Stimulated activated memory B cell treated with anti-CD40 and anti-IgM and Interleukin-4, amounts not matched to agents 10 μg/mL and 1 μg/mL and 100 μg/mL, for 72 hours (primary cell): Measurements from ENCODE around the gene TEDDM1.
A peak's percentile ranks its signal among the peaks of the same experiment; 100 is the strongest.
"Not testable (repeated sequence)": the region's sequence is repeated elsewhere in the genome, so short reads cannot be mapped to it uniquely, and the experiment has no call there.

Experiments
- ATAC-seq: fragments of 150-1000 bp; cut with Tn5 transposase; 2 replicates; pipeline ENCODE4 v1.10.0; 2021
- H3K27ac Mint-ChIP-seq: one replicate; pipeline ENCODE4 v1.8.0; 2022; ENCODE audit warnings: mild to moderate bottlenecking, mixed read lengths
- H3K27me3 Mint-ChIP-seq: one replicate; pipeline ENCODE4 v1.8.0; 2022; ENCODE audit warnings: mixed read lengths
- H3K36me3 Mint-ChIP-seq: one replicate; pipeline ENCODE4 v1.8.0; 2022; ENCODE audit warnings: mixed read lengths
- H3K4me1 Mint-ChIP-seq: one replicate; pipeline ENCODE4 v1.8.0; 2022; ENCODE audit warnings: mixed read lengths
- H3K4me3 Mint-ChIP-seq: one replicate; pipeline ENCODE4 v1.8.0; 2022; ENCODE audit warnings: mild to moderate bottlenecking, moderate library complexity, mixed read lengths
- H3K9me3 Mint-ChIP-seq: one replicate; pipeline ENCODE4 v1.8.0; 2022; ENCODE audit warnings: mixed read lengths

Gene TEDDM1, protein sequence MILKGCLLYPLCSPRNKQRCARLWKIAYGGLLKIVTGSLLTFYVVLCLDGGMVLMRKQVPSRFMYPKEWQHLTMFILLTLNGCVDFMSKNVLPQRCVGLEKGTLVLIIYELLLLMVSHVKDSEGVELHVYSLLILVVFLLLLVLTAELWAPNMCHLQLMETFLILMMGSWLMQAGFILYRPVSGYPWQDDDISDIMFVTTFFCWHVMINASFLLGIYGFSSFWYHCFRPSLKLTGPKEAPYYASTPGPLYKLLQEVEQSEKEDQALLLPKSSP

DNA sequence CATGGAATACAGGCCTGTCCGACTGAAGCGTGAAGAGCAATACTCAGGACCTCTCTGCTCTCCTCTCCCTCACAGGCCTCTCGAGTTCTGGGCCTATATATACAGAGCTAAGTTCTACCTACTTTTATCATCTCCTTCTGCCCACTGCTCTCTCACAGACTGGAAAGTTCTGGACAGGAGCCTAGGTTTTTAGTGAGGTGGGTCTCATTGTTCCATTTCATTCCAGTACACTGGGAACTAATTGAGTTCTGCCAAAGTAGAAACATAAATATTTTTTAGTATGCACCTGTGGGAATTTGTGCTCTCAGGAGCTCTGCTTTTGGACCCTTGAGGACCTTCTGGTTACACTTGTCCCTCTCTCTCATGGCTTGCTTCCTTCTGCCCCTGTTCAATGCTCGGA is at the start of gene TEDDM1:
Gene TEDDM1, minus strand, starts transcription at position 101 of the 400 bp plus-strand sequence. CDS start 182 bp downstream, outside the sequence.
- Mint-ChIP-seq H3K4me3 (no peak within 1 kb of the TSS), H3K4me1 (peaks cover 4% of the 10 kb centered on the region), H3K27ac (no peak within 1 kb of the TSS), H3K27me3 (peaks cover 39% of the 10 kb centered on the region), H3K36me3 (peaks cover 3% of the 10 kb centered on the region), H3K9me3 (peaks cover 3% of the 10 kb centered on the region)
- peak; percentile 20 for ATAC-seq

DNA sequence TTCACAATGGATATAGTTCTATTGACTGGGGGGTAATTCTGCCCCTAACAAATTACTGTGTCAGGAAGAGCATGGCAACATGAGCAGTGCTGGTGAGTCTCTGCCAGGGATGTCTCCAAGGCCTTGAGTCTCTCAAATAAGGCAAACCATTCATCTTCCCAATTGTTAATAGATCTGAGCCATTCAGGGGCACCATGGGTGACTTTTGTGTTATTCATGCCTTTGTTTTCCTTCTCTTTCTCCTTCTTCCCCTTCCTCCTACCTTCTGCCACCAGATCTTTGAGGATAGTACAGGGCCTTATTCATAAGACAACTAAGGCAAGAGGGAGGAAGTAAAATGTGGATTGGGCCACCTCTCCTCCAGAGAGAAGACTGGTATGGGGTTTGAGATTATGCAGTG is 49.6 kb upstream of the TEDDM1 start, which contains the start of gene RGSL1:
Gene RGSL1, plus strand, starts transcription at position 60 of the 400 bp plus-strand sequence. Its CDS starts 20 bp downstream, at position 80.
- Mint-ChIP-seq H3K27ac (no peak within 1 kb of the TSS), H3K4me1 (peaks cover 7% of the 10 kb centered on the region), H3K4me3 (no peak within 1 kb of the TSS), H3K9me3 (no peaks in the 10 kb centered on the region), H3K36me3 (no peaks in the 10 kb centered on the region), H3K27me3 (peaks cover 12% of the 10 kb centered on the region)
- no peak for ATAC-seq

DNA sequence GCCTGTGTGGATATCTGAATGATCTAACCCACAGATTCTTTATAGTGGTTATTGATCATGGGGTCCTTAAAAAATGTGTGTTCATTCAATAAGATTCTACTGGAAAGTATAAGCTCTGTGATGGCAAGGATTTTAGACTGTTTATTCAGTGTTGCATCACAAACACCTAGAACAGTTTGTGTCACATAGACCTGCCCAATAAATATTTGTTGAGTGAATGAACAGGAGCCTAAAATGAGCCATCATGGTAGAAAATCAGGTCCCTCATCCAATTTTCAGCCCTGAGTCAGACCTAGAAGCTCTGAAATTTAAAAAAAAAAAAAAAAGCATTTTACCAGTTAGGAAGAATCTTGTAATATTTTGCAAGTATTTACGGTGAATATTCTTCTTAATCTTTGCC is 47.2 kb upstream of the TEDDM1 start:
- H3K4me3 Mint-ChIP-seq, result no peak overlapping the region
- H3K27me3 Mint-ChIP-seq, result no peaks in the 10 kb centered on the region
- H3K36me3 Mint-ChIP-seq, result no peaks in the 10 kb centered on the region
- no peak overlapping the region for H3K27ac Mint-ChIP-seq
- H3K9me3 Mint-ChIP-seq, result no peaks in the 10 kb centered on the region
- ATAC-seq, result no peak
- peaks cover 7% of the 10 kb centered on the region for H3K4me1 Mint-ChIP-seq

DNA sequence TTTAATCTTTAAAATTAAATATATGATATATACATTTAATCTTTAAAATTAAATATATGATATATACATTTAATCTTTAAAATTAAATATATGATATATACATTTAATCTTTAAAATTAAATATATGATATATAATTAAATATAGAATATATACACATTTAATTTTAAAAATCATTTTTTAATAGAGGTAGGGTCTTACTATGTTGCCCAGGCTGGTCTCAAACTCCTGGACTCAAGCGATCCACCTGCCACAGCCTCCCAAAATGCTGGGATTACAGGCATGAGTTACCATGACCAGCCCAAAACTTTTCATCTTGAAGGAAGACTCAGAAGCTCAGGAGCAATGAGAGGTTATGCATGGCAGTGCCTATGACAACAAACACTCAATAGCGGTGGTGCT is 46.7 kb upstream of the TEDDM1 start:
- H3K4me1 Mint-ChIP-seq, H3K9me3 Mint-ChIP-seq, ATAC-seq, H3K4me3 Mint-ChIP-seq, H3K27me3 Mint-ChIP-seq, H3K36me3 Mint-ChIP-seq, H3K27ac Mint-ChIP-seq: not testable (repeated sequence)

DNA sequence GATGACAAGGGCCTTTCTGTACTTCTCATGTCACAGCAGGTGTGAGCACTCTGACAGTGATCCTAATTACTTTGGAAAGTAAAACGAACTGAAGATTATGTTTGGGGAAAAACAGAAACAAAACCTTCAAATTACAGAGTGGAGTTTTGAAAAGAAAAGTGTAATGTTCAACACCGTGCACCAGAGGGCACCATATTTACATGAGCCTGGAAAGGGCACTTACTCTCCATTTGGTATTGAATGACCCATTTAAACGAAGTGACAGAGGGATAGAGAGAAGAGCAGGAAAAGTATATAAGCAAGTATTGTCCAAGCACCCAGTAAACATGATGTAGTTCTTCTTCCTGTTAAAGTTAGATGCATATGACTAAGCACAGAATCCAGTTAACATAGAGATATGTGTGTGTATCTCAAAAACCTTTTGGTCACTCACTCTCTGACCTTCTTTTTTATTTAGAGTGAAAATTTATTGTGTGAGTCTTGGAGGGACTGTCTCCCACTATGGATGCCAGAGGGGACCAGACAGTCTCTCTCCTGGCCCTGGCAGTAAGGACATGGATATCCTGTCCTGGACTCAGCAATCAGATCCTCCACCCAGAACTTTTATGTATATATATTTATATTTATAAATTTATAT is 45.7 kb upstream of the TEDDM1 start:
- no peak for ATAC-seq
- no peaks in the 10 kb centered on the region for H3K9me3 Mint-ChIP-seq
- no peak overlapping the region for H3K27ac Mint-ChIP-seq
- no peak overlapping the region for H3K4me3 Mint-ChIP-seq
- H3K27me3 Mint-ChIP-seq, result no peaks in the 10 kb centered on the region
- H3K4me1 Mint-ChIP-seq, result peaks cover 7% of the 10 kb centered on the region
- H3K36me3 Mint-ChIP-seq, result no peaks in the 10 kb centered on the region

DNA sequence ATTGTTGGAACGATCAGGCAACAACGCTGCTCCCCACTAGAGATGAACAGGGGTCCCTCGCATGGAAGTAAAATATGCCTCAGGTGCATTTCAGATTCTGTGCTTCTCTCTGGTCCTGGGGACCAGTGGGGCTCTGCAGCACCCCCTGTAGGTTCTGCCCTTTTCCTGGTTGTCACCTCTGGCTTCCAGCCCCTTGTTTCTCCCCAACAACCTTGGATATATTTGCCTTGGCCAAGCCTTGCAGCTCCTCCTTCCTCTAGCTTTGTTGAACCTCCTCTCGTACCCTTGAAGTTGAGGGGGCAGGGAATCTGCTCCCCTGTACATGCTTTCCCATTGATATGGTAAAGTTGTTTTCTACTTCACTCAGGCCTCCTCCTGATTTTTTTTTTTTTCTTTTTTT is 44.0 kb upstream of the TEDDM1 start:
- no peak for ATAC-seq
- H3K27me3 Mint-ChIP-seq, result no peaks in the 10 kb centered on the region
- no peak overlapping the region for H3K27ac Mint-ChIP-seq

DNA sequence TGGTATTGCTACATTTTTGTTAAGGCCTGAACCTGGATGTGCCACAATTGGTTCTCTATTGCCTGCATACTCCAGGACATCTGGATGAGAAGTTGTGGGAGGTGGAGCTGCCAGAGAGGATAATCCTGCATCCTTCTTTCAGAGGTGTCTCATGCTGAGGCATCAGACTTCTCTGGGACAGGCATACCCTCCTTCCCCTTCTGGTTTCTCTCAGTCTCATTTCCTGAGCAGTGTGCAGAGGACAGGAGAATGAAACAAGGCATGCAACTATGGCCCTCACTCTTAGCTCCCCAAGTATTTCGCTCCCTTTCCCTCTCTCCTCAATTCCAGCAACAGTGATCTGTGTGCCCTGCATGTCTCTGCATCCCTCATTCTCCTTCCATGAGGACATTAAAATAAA is 41.9 kb upstream of the TEDDM1 start:
- Mint-ChIP-seq H3K9me3 (peaks cover 6% of the 10 kb centered on the region), H3K4me3 (no peak overlapping the region), H3K27me3 (no peaks in the 10 kb centered on the region), H3K27ac (no peak overlapping the region), H3K4me1 (peaks cover 7% of the 10 kb centered on the region), H3K36me3 (peaks cover 5% of the 10 kb centered on the region)
- peak; percentile 51 for ATAC-seq

More for the DNA sequence above, 44.0 kb upstream of the TEDDM1 start:
- H3K9me3 Mint-ChIP-seq, result no peaks in the 10 kb centered on the region
- peaks cover 7% of the 10 kb centered on the region for H3K4me1 Mint-ChIP-seq
- no peak overlapping the region for H3K4me3 Mint-ChIP-seq
- H3K36me3 Mint-ChIP-seq, result no peaks in the 10 kb centered on the region

DNA sequence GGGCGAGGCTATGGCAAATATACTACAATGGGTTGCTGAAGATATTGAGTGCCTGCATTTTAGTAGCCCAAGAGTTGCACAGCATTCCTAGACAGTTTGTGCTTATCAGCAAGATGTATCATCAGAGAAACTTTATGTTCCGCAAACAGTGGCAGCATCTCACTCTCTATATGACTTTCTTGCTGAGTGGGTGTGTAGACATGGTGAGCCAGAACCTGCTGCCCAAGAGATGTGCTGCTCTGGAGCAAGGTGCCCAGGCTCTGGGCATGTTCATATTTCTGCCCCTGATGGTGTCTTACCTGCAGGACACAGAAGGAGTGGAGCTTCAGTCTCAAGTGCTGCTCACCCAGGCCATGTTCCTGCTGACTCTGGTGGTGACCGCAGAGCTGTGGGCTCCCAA is 41.3 kb upstream of the TEDDM1 start:
- H3K27ac Mint-ChIP-seq, result no peak overlapping the region
- no peak overlapping the region for H3K4me3 Mint-ChIP-seq
- ATAC-seq, result peak; percentile 64

DNA sequence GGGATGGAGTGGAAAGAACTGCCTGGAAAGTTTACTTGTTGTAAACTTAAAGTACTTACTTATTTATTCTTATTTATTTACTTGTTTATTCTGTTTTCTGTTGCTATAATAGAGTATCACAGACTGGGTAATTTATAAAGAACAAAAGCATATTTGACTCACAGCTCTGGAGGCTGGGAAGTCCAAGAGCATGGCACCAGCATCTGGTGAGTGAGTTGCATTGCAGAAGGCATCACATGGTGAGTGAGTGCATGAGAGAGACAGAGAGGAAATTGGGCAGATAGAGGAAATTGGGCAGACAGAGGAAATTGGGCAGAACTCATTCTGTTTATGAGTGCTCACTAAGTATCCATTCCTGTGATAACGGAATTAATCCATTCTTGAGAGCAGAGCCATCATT is 37.9 kb upstream of the TEDDM1 start:
- Mint-ChIP-seq H3K27me3 (no peaks in the 10 kb centered on the region), H3K36me3 (peaks cover 5% of the 10 kb centered on the region), H3K9me3 (peaks cover 6% of the 10 kb centered on the region), H3K4me1 (no peaks in the 10 kb centered on the region), H3K27ac (no peak overlapping the region), H3K4me3 (no peak overlapping the region)
- ATAC-seq, result no peak

More for the DNA sequence above, 41.3 kb upstream of the TEDDM1 start:
- H3K27me3 Mint-ChIP-seq, result no peaks in the 10 kb centered on the region
- H3K36me3 Mint-ChIP-seq, result peaks cover 5% of the 10 kb centered on the region
- peaks cover 7% of the 10 kb centered on the region for H3K4me1 Mint-ChIP-seq
- H3K9me3 Mint-ChIP-seq, result peaks cover 6% of the 10 kb centered on the region

DNA sequence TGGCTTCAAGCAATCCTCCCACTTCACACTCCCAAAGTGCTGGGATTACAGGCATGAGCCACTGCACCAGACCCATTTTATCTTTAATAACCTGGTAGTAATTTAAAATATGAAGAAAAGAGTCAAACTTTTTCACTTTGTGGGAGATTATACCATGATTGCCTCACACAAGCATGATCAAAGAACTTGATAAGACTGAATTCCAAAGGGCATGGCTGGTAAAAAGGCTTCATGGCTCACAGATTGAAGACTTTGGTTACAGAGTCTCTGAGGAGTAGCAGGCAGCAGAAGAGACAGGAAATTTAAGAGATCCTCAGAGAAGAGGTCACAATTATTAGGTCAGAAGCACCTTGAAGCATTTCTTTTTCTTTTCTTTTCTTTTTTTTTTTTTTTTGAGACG is 33.1 kb upstream of the TEDDM1 start:
- no peak overlapping the region for H3K27ac Mint-ChIP-seq
- peaks cover 5% of the 10 kb centered on the region for H3K36me3 Mint-ChIP-seq
- no peak overlapping the region for H3K4me3 Mint-ChIP-seq
- no peak for ATAC-seq
- no peaks in the 10 kb centered on the region for H3K27me3 Mint-ChIP-seq
- peaks cover 6% of the 10 kb centered on the region for H3K9me3 Mint-ChIP-seq
- peaks cover 12% of the 10 kb centered on the region for H3K4me1 Mint-ChIP-seq

DNA sequence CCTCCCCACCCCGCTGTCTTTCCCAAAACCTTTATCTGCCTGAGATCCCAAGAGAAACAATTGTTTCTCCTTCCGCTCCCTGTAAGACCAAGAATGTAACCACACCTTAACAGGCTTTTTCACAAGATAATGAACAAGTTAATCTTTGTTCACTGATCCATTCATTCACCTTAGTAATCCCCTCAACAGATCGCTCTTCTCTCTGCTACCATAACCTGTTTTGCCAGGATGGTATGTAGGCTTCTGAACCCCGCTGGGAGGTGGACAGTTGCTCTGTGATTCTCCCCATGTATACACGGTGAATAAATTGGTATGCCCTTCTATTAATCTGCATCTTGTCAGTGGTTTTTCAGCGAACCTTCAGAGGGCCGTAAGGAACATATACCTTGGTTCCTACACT is 30.8 kb upstream of the TEDDM1 start:
- H3K4me1 Mint-ChIP-seq, result peaks cover 28% of the 10 kb centered on the region
- no peaks in the 10 kb centered on the region for H3K27me3 Mint-ChIP-seq
- H3K27ac Mint-ChIP-seq, result no peak overlapping the region
- no peak overlapping the region for H3K4me3 Mint-ChIP-seq
- no peaks in the 10 kb centered on the region for H3K9me3 Mint-ChIP-seq
- H3K36me3 Mint-ChIP-seq, result no peaks in the 10 kb centered on the region
- ATAC-seq, result no peak

DNA sequence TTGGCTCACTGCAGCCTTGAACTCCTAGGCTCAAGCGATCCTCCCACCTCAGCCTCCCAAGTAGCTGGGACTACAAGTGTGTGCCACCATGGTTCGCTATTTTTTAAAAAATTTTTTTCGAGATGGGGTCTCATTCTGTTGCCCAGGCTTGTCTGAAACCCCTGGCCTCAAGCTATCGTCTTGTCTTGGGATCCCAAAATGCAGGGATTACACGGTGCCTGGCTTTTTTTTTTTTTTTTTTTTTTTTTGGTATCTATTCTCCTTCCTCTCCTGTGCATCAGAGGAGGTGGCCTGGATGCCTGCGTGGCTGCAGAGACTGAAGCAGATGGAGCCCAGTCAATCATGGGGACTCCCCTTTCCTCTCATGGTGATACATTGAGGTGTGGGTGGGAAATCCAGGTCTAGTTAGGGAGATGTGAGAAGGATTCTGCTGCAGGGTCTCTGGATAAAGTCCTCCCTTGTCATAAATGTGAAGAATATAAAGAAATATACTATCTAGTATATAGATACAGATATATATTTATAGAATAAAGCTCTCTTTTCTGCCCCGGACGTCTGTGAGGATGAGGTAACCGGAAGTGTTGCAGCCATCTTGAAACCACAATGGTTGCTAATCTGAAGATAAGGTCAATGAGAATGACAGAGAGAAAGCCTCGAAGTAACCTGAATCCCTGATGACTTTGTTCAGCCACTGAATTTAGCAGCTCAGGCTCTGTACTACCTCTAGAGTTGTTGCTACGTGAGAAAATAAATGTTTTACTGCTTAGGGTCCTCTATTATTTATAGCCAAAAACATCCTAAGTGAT is 30.0 kb upstream of the TEDDM1 start:
- Mint-ChIP-seq H3K27ac (peak overlapping the region; percentile 34), H3K9me3 (no peaks in the 10 kb centered on the region), H3K36me3 (no peaks in the 10 kb centered on the region), H3K27me3 (no peaks in the 10 kb centered on the region), H3K4me3 (peak overlapping the region; percentile 19), H3K4me1 (peaks cover 33% of the 10 kb centered on the region)
- no peak for ATAC-seq

DNA sequence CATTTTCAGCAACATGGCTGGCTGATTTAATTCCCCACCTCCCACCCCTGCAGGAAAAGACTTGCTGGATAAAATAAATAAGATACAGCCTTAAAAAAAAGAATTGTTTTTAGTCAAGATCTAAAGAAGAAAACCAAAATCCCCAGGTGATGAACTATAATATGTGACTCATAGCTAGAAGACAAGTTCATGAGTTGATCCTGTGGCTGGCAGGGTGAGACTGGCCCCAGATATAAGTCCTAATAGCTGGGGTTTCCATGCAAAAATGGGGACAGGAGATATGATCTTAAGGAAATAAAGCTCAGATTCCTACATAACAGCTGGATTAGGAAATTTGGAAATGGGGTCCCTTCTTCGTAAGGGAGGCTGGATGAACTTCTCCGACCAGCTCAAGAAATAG is 27.6 kb upstream of the TEDDM1 start:
- Mint-ChIP-seq H3K36me3 (no peaks in the 10 kb centered on the region), H3K4me3 (no peak overlapping the region), H3K27ac (no peak overlapping the region), H3K4me1 (peaks cover 33% of the 10 kb centered on the region), H3K9me3 (no peaks in the 10 kb centered on the region), H3K27me3 (no peaks in the 10 kb centered on the region)
- ATAC-seq, result peak; percentile 56

DNA sequence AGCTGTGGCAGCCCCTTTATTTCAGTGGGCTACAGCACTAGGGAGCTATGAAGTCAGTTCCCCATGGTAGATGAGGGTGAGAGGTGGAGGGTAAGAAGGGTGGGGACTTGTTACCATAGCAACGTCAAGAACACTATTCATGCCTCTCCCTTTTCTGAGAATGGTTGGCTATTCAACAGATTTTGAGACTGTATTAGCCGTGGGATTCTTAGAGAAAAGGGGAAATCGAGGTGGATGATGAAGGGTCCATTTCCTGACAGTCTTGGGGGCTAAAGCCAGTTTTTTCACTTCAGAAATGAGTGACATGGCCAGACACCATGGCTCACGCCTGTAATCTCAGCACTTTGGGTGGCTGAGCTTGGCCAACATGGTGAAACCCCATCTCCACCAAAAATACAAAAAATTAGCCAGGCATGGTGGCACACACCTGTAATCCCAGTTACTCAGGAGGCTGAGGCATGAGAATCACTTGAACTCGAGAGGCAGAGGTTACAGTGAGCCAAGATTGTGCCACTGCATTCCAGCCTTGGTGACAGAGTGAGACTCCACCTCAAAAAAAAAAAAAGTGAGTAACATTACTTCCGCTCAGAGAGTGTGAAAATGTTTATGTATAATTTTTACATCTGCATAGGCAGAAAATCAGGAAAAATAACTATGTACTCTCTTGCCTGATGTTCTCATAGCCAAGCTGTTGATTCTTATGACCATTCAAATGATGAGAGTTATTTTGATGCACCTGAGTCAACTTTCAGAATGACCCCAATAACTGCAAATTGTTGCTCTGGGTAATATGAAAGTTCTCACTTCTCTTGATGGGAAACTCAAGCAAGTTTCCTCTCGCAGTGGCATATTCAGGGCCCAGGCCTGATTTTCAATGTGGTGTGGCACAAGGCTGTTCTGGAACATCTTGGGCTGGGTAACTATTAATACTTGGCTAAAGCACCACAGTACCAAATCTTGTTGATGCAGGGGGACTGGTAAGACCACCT is 26.3 kb upstream of the TEDDM1 start:
- no peak overlapping the region for H3K4me3 Mint-ChIP-seq
- no peaks in the 10 kb centered on the region for H3K36me3 Mint-ChIP-seq
- peak overlapping the region; percentile 20 for H3K27ac Mint-ChIP-seq
- no peaks in the 10 kb centered on the region for H3K9me3 Mint-ChIP-seq
- peaks cover 8% of the 10 kb centered on the region for H3K27me3 Mint-ChIP-seq
- H3K4me1 Mint-ChIP-seq, result peaks cover 33% of the 10 kb centered on the region
- ATAC-seq, result peak; percentile 75
